Gastrocnemius medialis (tissue), 4 donors: Measurements from ENCODE around the gene PSMD14. TPM values are rescaled to one million over a fixed set of nuclear protein-coding genes. Genes with fewer than 3 reads are reported as not detected.

ENCODE experiments used
- ATAC-seq, 2 donors: fragments of 150-250 bp; one replicate each; pipeline ENCODE4 v1.9.1; 2016
- DNase-seq, 2 donors: peaks; one replicate each; pipeline ENCODE4 v3.0.0-alpha.2; 2019
- H3K27ac ChIP-seq, 4 donors: fragments of 200-600 bp; sonication (generic); 1 replicate in 1 of 4; 2 replicates in 3 of 4; pipeline ENCODE4 v1.5.1; 2016 to 2018; ENCODE audit warnings: mild to moderate bottlenecking in 2 of 4, moderate library complexity in 1 of 4
- H3K27me3 ChIP-seq, 3 donors: fragments of 200-600 bp; sonication (generic) in 2 of 3; 1 replicate in 1 of 3; 2 replicates in 2 of 3; pipeline versions ENCODE4 v1.5.1 to v1.6.0; 2016 to 2019; ENCODE audit warnings: mild to moderate bottlenecking in 1 of 3, moderate library complexity in 1 of 3
- H3K36me3 ChIP-seq, 2 donors: fragments of 200-600 bp; sonication (generic) in 1 of 2; one replicate each; pipeline ENCODE4 v1.5.1; 2017 to 2018
- H3K4me1 ChIP-seq, 2 donors: fragments of 200-600 bp; sonication (generic) in 1 of 2; one replicate each; pipeline ENCODE4 v1.5.1; 2016 to 2017; ENCODE audit warnings: mild to moderate bottlenecking in 2 of 2
- H3K4me3 ChIP-seq, 4 donors: fragments of 200-600 bp; sonication (generic) in 3 of 4; 1 replicate in 1 of 4; 2 replicates in 3 of 4; pipeline ENCODE4 v1.5.1; 2016 to 2019; ENCODE audit warnings: mild to moderate bottlenecking in 2 of 4
- H3K9me3 ChIP-seq, 3 donors: fragments of 200-600 bp; sonication (generic) in 2 of 3; 1 replicate in 1 of 3; 2 replicates in 2 of 3; pipeline ENCODE4 v1.5.1; 2016 to 2019
- CTCF ChIP-seq, 5 experiments: fragments of 450-650 bp in 3 of 5; fragments of 200-600 bp in 2 of 5; sonication (generic) in 2 of 5; IDR thresholded peaks in 4 of 5; conservative IDR thresholded peaks in 1 of 5; 1 replicate in 4 of 5; 2 replicates in 1 of 5; pipeline ENCODE4 v1.5.1; 2016 to 2019; ENCODE audit warnings: antibody characterized with exemption in 5 of 5, mild to moderate bottlenecking in 3 of 5, moderate library complexity in 3 of 5
- POLR2A ChIP-seq, 2 donors: fragments of 450-650 bp; IDR thresholded peaks; one replicate each; pipeline ENCODE4 v1.6.1; 2017; ENCODE audit warnings: antibody characterized with exemption in 2 of 2, mild to moderate bottlenecking in 2 of 2, moderate library complexity in 2 of 2
- in situ Hi-C, 4 donors: fragments of 200-750 bp; cut with MboI; loops; one replicate each; pipeline versions ENCODE4 v1.15.0 to v1.8.0; 2017; ENCODE audit warnings: low sequenced_read_pairs in 4 of 4
- intact Hi-C: fragments of 100-400 bp; cut with DNase I; formaldehyde crosslinking; loops from one replicate; pipeline ENCODE4 v1.15.1; 2023; ENCODE audit warnings: low total_unique reads
- total RNA-seq, 4 donors: library from RNA; depleted of rRNA; stranded (reverse); fragments of >200 nt; gene quantifications; one replicate each; pipeline versions ENCODE4 v1.1.0 to v1.2.3, GENCODE V29; 2016

The PSMD14 gene
- total RNA-seq, 4 donors from 2014 or later = 138 to 195 (median 163) TPM

- no peaks in the 10 kb centered on the region for H3K9me3 ChIP-seq
- H3K4me1 ChIP-seq = peaks cover 23 to 24% of the 10 kb centered on the region in 2 donors
- no peak for DNase-seq
- peak overlapping the region; percentile 48 to 67 (median 58) for H3K4me3 ChIP-seq
- in situ Hi-C loops = no loop called here
- peaks cover 2% of the 10 kb centered on the region in 2 donors for H3K36me3 ChIP-seq
- no peak overlapping the region for H3K27ac ChIP-seq
- intact Hi-C loops = no loop called here
- ATAC-seq = peak; percentile 60 to 65
- peaks cover 49 to 55% (median 49%) of the 10 kb centered on the region in 3 donors for H3K27me3 ChIP-seq
- TF ChIP-seq POLR2A (IDR thresholded peaks at IDR 0.05) = no peak
- TF ChIP-seq CTCF (IDR thresholded peaks at IDR 0.05 in 4 of 5, conservative IDR thresholded peaks at IDR 0.05 in 1 of 5) = peak in 1 of 5 experiments; percentile 10
Measured at GRCh38 chr2:161414042-161415033, 106.1 kb downstream of the PSMD14 start.

GRCh38 chr2:161415034-161415986, 107.1 kb downstream of the PSMD14 start:
- peaks cover 59 to 65% (median 59%) of the 10 kb centered on the region in 3 donors for H3K27me3 ChIP-seq
- H3K9me3 ChIP-seq = no peaks in the 10 kb centered on the region
- TF ChIP-seq POLR2A (IDR thresholded peaks at IDR 0.05) (no peak), CTCF (IDR thresholded peaks at IDR 0.05 in 4 of 5, conservative IDR thresholded peaks at IDR 0.05 in 1 of 5) (no peak)
- H3K4me1 ChIP-seq = peaks cover 23 to 24% of the 10 kb centered on the region in 2 donors
- intact Hi-C loops = no loop called here
- H3K4me3 ChIP-seq = peak overlapping the region; percentile 48 to 67 (median 58)
- in situ Hi-C loops = no loop called here
- DNase-seq (no peak), ATAC-seq (no peak)
- H3K36me3 ChIP-seq = peaks cover 0 to 2% of the 10 kb centered on the region in 2 donors
- H3K27ac ChIP-seq = no peak overlapping the region

- intact Hi-C loops = no loop called here
- Histone ChIP-seq H3K4me1 (peaks cover 23 to 24% of the 10 kb centered on the region in 2 donors), H3K9me3 (no peaks in the 10 kb centered on the region), H3K4me3 (peak within 1 kb of the TSS in 2 of 4 donors; percentile 48 to 67), H3K27me3 (peaks cover 67 to 73% (median 67%) of the 10 kb centered on the region in 3 donors), H3K27ac (no peak within 1 kb of the TSS), H3K36me3 (no peaks in the 10 kb centered on the region)
- DNase-seq (no peak), ATAC-seq (no peak)
- no peak for TF ChIP-seq CTCF (IDR thresholded peaks at IDR 0.05 in 4 of 5, conservative IDR thresholded peaks at IDR 0.05 in 1 of 5)
- no peak for TF ChIP-seq POLR2A (IDR thresholded peaks at IDR 0.05)
- in situ Hi-C loops = no loop called here
Measured at GRCh38 chr2:161415987-161416707, 107.9 kb downstream of the PSMD14 start, which contains the start of gene TBR1. TBR1 (plus strand) TSS chr2:161416297; CDS start chr2:161416411, 114 bp downstream.
